Neuronal stem cell (in vitro differentiated cells): ENCODE measurements around the gene MOCS1.

Experiments used
- DNase-seq: peaks from one replicate; pipeline ENCODE4 v3.0.0-alpha.2; 2013; ENCODE audit warnings: low spot score
- H2AFZ ChIP-seq: one replicate; pipeline ENCODE4 v1.6.1; 2013; ENCODE audit warnings: mild to moderate bottlenecking, low read length, inconsistent platforms
- H2AK5ac ChIP-seq: 2 replicates; pipeline ENCODE4 v1.6.1; 2013; ENCODE audit warnings: low read depth, mild to moderate bottlenecking, inconsistent platforms, low read length, moderate library complexity, mixed read lengths
- H2BK120ac ChIP-seq: 2 replicates; pipeline ENCODE4 v1.6.1; 2013; ENCODE audit warnings: low read depth, mild to moderate bottlenecking, inconsistent platforms, low read length, moderate library complexity, mixed read lengths
- H2BK12ac ChIP-seq: one replicate; pipeline ENCODE4 v1.6.1; 2013; ENCODE audit warnings: low read length, inconsistent platforms
- H2BK15ac ChIP-seq: 2 replicates; pipeline ENCODE4 v1.6.1; 2013; ENCODE audit warnings: mild to moderate bottlenecking, low read length, inconsistent platforms, mixed read lengths
- H2BK5ac ChIP-seq: one replicate; pipeline ENCODE4 v1.6.1; 2013; ENCODE audit warnings: inconsistent platforms, mild to moderate bottlenecking, low read length, moderate library complexity
- H3K14ac ChIP-seq: one replicate; pipeline ENCODE4 v1.6.1; 2013; ENCODE audit warnings: low read length, inconsistent platforms
- H3K18ac ChIP-seq: 2 replicates; pipeline ENCODE4 v1.6.1; 2013; ENCODE audit warnings: low read length, inconsistent platforms
- H3K23ac ChIP-seq: 2 replicates; pipeline ENCODE4 v1.6.1; 2013; ENCODE audit warnings: low read depth, mild to moderate bottlenecking, mixed read lengths, low read length, inconsistent platforms; ENCODE audit not compliant: poor library complexity
- H3K27ac ChIP-seq: replicated peaks from 3 replicates; pipeline ENCODE4 v1.5.1; 2013; ENCODE audit warnings: low read length, inconsistent platforms
- H3K27me3 ChIP-seq, 3 experiments: 2 replicates each; pipeline ENCODE4 v1.6.1; 2013; ENCODE audit warnings: low read length in 3 of 3, mild to moderate bottlenecking in 2 of 3, inconsistent platforms in 1 of 3, low read depth in 1 of 3, mixed read lengths in 1 of 3, moderate library complexity in 1 of 3; ENCODE audit not compliant: control insufficient read depth in 3 of 3, insufficient read depth in 3 of 3
- H3K36me3 ChIP-seq, 2 donors: replicated peaks in 1 of 2; 2 replicates each; pipeline ENCODE4 v1.6.1; 2013; ENCODE audit warnings: low read length in 2 of 2; ENCODE audit not compliant: control insufficient read depth in 2 of 2, insufficient read depth in 2 of 2
- H3K4ac ChIP-seq: 2 replicates; pipeline ENCODE4 v1.6.1; 2013; ENCODE audit warnings: inconsistent platforms, mild to moderate bottlenecking, low read length, moderate library complexity
- H3K4me1 ChIP-seq, 2 donors: 1 replicate in 1 of 2; 2 replicates in 1 of 2; pipeline ENCODE4 v1.6.1; 2013; ENCODE audit warnings: low read length in 2 of 2, low read depth in 1 of 2; ENCODE audit not compliant: control insufficient read depth in 2 of 2, insufficient read depth in 1 of 2
- H3K4me2 ChIP-seq: one replicate; pipeline ENCODE4 v1.6.1; 2013; ENCODE audit warnings: mild to moderate bottlenecking, low read length, inconsistent platforms; ENCODE audit not compliant: insufficient read depth, poor library complexity, severe bottlenecking
- H3K4me3 ChIP-seq, 2 donors: 2 replicates each; pipeline ENCODE4 v1.5.1; 2013; ENCODE audit warnings: low read length in 2 of 2, mild to moderate bottlenecking in 2 of 2, inconsistent platforms in 1 of 2, moderate library complexity in 1 of 2
- H3K79me1 ChIP-seq: one replicate; pipeline ENCODE4 v1.6.1; 2013; ENCODE audit warnings: low read depth, mild to moderate bottlenecking, inconsistent platforms, low read length, moderate library complexity
- H3K9ac ChIP-seq: one replicate; pipeline ENCODE4 v1.6.1; 2013; ENCODE audit warnings: mild to moderate bottlenecking, low read depth, low read length, inconsistent platforms; ENCODE audit not compliant: poor library complexity
- H3K9me3 ChIP-seq, 2 donors: replicated peaks in 1 of 2; 2 replicates each; pipeline versions ENCODE3 to v1.6.1; 2013; ENCODE audit warnings: low read length in 2 of 2, mild to moderate bottlenecking in 2 of 2, inconsistent platforms in 1 of 2, low read depth in 1 of 2, mixed read lengths in 1 of 2, moderate library complexity in 1 of 2; ENCODE audit not compliant: control insufficient read depth in 2 of 2, insufficient read depth in 1 of 2
- H4K8ac ChIP-seq: one replicate; pipeline ENCODE4 v1.6.1; 2013; ENCODE audit warnings: low read depth, mild to moderate bottlenecking, inconsistent platforms, low read length, moderate library complexity
- H4K91ac ChIP-seq: one replicate; pipeline ENCODE4 v1.6.1; 2013; ENCODE audit warnings: low read length, low read depth, mild to moderate bottlenecking, inconsistent platforms; ENCODE audit not compliant: poor library complexity
- WGBS, 2 donors: extraction: QIAGEN DNeasy Blood & Tissue Kit; methylation state at CpG; one replicate each; pipeline ENCODE4 v1.1.7; 2013; ENCODE audit warnings: missing lambda C conversion rate in 2 of 2, mixed read lengths in 1 of 2; ENCODE audit not compliant: insufficient read length in 2 of 2, insufficient replicate concordance in 1 of 2; ENCODE audit errors: extremely low coverage in 2 of 2; 5-methylcytosine and 5-hydroxymethylcytosine counted together

MOCS1 gene

GRCh38 chr6:39899554-39900295 lies 34.5 kb downstream of the MOCS1 start:
- H3K27ac ChIP-seq = no peak overlapping the region
- no peak overlapping the region for H2BK5ac ChIP-seq
- H4K8ac ChIP-seq = no peak overlapping the region
- H3K36me3 ChIP-seq = no peaks in the 10 kb centered on the region
- H2BK12ac ChIP-seq = no peak overlapping the region
- H3K79me1 ChIP-seq = no peaks in the 10 kb centered on the region
- H2BK120ac ChIP-seq = no peak overlapping the region
- H3K4me2 ChIP-seq = no peak overlapping the region
- no peak overlapping the region for H3K4me3 ChIP-seq
- H3K9ac ChIP-seq = no peak overlapping the region
- H2AK5ac ChIP-seq = no peak overlapping the region
- no peak overlapping the region for H4K91ac ChIP-seq
- peak overlapping the region; percentile 0 for H3K18ac ChIP-seq
- no peak for DNase-seq
- H3K4me1 ChIP-seq = peaks cover 2 to 6% of the 10 kb centered on the region in 2 donors
- no peak overlapping the region for H2BK15ac ChIP-seq
- WGBS, 2 donors = no CpG with 5 or more reads among the region's 10 CpGs
- no peak overlapping the region for H3K4ac ChIP-seq
- no peak overlapping the region for H3K14ac ChIP-seq
- H2AFZ ChIP-seq = no peak overlapping the region
- no peaks in the 10 kb centered on the region for H3K27me3 ChIP-seq
- no peak overlapping the region for H3K23ac ChIP-seq
- H3K9me3 ChIP-seq = no peaks in the 10 kb centered on the region

DNA sequence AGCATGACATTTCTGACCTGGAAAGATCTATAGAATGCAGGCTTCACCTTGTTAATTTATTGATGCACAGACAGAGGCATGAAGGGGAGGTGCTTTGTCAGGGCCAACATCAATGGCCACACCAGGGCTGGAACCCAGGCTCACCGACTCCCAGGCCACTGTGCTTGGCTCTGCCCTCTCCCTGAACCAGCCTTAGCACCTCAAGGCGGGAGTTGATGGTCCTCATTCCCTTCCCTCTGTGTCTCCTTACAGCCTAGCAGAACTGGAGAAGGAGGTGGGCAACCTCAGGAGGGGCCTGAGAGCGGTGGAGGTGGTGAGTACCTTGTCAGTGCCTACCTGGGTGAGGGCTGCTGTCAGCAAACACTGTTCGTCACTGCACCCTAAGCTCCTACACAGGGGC lies 35.6 kb downstream of the MOCS1 start:
- Histone ChIP-seq H3K9ac (no peak overlapping the region), H2BK120ac (no peak overlapping the region), H2BK5ac (no peak overlapping the region), H3K9me3 (no peaks in the 10 kb centered on the region), H3K79me1 (no peaks in the 10 kb centered on the region), H4K91ac (no peak overlapping the region), H2BK12ac (no peak overlapping the region), H3K4ac (no peak overlapping the region), H3K27me3 (no peaks in the 10 kb centered on the region), H2AK5ac (no peak overlapping the region), H2AFZ (no peak overlapping the region), H3K23ac (no peak overlapping the region), H3K36me3 (no peaks in the 10 kb centered on the region), H3K4me2 (no peak overlapping the region), H3K14ac (no peak overlapping the region), H2BK15ac (no peak overlapping the region), H3K4me1 (peaks cover 2 to 6% of the 10 kb centered on the region in 2 donors), H3K18ac (peak overlapping the region; percentile 61), H3K4me3 (no peak overlapping the region), H3K27ac (no peak overlapping the region), H4K8ac (no peak overlapping the region)
- no CpG with 5 or more reads among the region's 4 CpGs for WGBS, 2 donors
- DNase-seq = no peak

- no CpG with 5 or more reads among the region's 3 CpGs for WGBS, 2 donors
Measured at GRCh38 chr6:39897698-39898097, 36.6 kb downstream of the MOCS1 start.

GRCh38 chr6:39896701-39897100 lies 37.6 kb downstream of the MOCS1 start:
- no peak overlapping the region for H3K9ac ChIP-seq
- no peaks in the 10 kb centered on the region for H3K27me3 ChIP-seq
- no peak overlapping the region for H3K4ac ChIP-seq
- H2BK5ac ChIP-seq = no peak overlapping the region
- H3K14ac ChIP-seq = no peak overlapping the region
- no peak overlapping the region for H2BK15ac ChIP-seq
- peaks cover 2 to 6% of the 10 kb centered on the region in 2 donors for H3K4me1 ChIP-seq
- no peak overlapping the region for H2AK5ac ChIP-seq
- H3K18ac ChIP-seq = no peak overlapping the region
- H3K23ac ChIP-seq = no peak overlapping the region
- no peak overlapping the region for H4K91ac ChIP-seq
- no peak overlapping the region for H2AFZ ChIP-seq
- H3K4me2 ChIP-seq = no peak overlapping the region
- H3K27ac ChIP-seq = no peak overlapping the region
- no peaks in the 10 kb centered on the region for H3K36me3 ChIP-seq
- DNase-seq = no peak
- H3K9me3 ChIP-seq = no peaks in the 10 kb centered on the region
- H3K79me1 ChIP-seq = no peaks in the 10 kb centered on the region
- WGBS, 2 donors = no CpG with 5 or more reads among the region's 12 CpGs
- no peak overlapping the region for H3K4me3 ChIP-seq
- H4K8ac ChIP-seq = no peak overlapping the region
- no peak overlapping the region for H2BK120ac ChIP-seq
- H2BK12ac ChIP-seq = no peak overlapping the region

More at GRCh38 chr6:39897698-39898097, 36.6 kb downstream of the MOCS1 start:
- Histone ChIP-seq H3K27ac (no peak overlapping the region), H2BK12ac (no peak overlapping the region), H3K14ac (no peak overlapping the region), H3K4me2 (no peak overlapping the region), H3K4ac (no peak overlapping the region), H3K23ac (no peak overlapping the region), H4K91ac (no peak overlapping the region), H3K18ac (no peak overlapping the region), H2AFZ (peak overlapping the region; percentile 43), H3K9me3 (no peaks in the 10 kb centered on the region), H3K27me3 (no peaks in the 10 kb centered on the region), H2BK5ac (no peak overlapping the region), H3K4me1 (peaks cover 2 to 6% of the 10 kb centered on the region in 2 donors), H3K9ac (no peak overlapping the region), H2BK15ac (no peak overlapping the region), H4K8ac (no peak overlapping the region), H3K79me1 (no peaks in the 10 kb centered on the region), H3K4me3 (no peak overlapping the region), H3K36me3 (no peaks in the 10 kb centered on the region), H2AK5ac (no peak overlapping the region), H2BK120ac (no peak overlapping the region)
- no peak for DNase-seq
